ENCODE measurements around the gene RNF222.
"Not testable (repeated sequence)": the region's sequence is repeated elsewhere in the genome, so short reads cannot be mapped to it uniquely, and the experiment has no call there.

RNF222 gene

GRCh38 chr17:8409966-8410882 lies 12.6 kb upstream of the RNF222 start:
- peak; percentile 38 for DNase-seq

DNA sequence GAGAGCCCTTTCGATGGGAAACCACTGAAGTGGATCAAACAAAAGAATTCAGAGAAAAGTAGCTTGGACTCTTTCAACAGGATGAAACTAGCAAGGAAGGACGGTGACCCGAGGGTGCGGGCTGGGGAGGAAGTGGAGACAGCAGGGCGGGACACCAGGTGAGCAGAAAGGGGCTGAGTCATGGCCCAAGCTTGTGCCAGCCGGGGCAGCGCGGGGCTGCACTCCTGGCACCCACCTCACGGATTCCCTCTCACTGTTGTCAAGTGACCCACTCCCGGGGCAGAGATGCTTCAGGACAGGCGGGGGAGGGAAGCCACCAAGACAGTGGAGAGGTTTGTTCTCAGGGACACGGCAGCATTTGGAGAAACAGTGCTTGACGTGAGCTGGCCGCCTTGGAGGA lies 10.7 kb upstream of the RNF222 start:
- DNase-seq = no peak

GRCh38 chr17:8406174-8406573 lies 8.5 kb upstream of the RNF222 start:
- no peak for DNase-seq

DNA sequence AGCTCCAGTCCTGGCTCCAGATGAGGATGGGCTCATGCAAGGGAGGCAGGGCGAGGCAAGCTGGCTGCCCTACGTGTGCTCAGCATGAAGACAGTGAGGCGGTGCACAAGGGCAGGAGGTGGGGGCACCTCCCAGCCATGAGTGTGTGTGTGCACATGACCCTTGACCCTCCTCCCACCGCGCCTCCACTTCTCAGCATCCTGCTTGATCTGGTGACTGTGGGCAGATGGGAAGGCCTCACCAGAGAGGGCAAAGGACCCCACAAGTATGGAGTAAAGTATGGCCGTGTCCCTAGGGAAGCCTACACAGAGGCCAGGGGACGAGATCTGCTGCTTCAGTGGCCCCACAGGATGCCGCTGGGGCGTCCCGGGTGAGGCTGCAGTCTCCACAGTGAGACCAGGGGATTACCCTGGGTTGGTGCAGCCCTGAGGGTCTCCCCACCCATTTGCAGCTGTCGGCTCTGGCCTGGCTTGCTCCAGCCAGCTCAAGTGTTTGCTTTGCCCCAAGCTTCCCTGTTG lies 7.9 kb upstream of the RNF222 start:
- no peak for DNase-seq

DNA sequence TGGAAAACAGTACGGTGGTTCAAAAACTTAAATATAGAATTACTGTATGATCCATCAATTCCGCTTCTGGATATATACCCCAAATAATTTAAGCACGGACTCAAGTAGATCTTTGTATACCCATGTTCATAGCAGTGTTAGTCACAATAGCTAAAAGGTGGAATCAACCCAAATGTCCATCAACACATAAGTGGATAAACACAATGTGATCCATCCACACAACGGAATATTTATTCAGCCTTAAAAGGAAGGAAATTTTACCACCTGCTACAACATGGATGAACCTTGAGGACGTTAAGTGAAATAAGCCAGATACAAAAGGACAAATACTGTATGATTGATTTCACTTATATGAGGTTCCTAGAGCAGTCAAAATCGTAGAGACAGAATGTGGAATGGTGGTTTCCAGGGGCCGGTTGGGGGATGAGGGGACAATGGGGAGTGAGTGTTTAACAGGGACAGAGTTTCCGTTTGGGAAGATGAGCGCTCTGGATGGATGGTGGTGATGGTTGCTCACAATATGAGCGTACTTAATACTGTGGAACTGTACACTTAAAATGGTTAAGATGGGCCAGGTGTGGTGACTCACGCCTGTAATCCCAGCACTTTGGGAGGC lies 5.4 kb upstream of the RNF222 start:
- DNase-seq = no peak

DNA sequence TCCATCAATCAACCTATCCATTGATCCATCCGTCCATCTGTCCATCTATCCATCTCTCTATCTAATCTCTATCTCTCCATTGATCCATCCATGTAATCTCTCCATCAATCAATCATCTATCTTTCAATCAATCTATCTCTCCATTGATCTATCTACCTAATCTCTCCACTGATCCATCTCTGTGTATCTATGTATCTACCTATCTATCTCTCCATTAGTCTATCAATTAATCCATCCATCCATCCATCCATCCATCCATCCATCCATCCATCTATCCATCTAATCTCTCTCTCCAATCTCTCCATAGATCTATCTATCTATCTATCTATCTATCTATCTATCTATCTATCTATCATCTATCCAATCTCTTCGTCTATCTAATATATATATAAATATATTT lies 3.5 kb upstream of the RNF222 start:
- DNase-seq = no peak

DNA sequence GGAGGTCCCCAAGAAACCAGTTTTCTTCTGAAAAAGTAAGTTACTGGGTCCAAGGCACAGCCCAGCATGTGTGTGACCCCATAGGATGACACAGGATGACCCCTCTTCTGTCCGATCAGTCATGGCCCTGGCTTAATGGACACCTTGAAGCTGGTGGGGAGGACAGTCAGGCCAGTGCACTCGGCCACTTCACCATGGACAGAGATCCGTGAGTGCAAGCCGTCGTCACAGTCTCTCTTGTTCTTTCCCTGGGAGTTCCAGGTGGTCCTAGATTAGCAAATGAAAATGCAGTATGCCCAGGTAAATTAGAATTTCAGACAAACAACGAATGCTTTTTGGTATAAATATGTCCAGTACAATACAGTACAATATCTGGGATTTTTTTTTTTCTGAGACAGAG lies 1.4 kb upstream of the RNF222 start:
- no peak for DNase-seq

- not testable (repeated sequence) for DNase-seq
Observed at GRCh38 chr17:8394497-8394896, 3.1 kb downstream of the RNF222 start.

DNA sequence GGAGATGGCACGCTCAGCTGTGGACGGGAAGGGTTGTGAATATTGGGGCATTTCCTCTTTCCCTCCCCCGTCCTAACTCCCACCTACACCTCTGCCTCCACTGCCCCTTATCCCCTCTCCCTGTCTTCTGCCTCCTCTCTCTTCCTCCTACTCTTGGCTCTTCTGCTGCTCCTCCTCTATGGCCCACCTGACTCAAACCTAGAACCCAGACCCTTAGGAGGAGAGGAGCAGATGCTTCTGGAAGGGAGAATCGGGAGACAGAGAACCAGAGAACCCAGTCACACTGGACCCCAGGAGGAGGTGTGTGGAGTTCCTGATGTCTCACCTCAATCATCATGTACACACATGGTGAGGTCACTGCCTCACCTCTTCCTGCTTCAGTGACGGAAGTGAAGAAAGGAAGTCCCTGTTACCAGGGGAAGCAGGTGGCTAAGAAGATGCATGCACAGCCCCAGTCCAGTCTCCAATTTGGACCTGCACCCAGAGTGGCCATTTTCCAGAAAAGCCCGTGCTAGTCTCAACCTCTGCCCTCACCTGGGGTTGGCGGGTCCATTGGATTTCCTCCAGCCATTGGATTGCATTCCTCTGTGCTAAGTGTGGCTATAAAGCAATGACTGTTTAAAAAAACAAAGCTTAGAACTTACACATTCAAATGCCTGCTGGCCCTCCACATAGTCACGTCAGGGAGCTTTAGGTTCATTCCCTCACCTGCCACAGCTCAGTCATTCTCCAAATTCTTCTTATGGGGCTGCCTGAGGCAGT lies 4.0 kb downstream of the RNF222 start:
- DNase-seq = no peak

DNA sequence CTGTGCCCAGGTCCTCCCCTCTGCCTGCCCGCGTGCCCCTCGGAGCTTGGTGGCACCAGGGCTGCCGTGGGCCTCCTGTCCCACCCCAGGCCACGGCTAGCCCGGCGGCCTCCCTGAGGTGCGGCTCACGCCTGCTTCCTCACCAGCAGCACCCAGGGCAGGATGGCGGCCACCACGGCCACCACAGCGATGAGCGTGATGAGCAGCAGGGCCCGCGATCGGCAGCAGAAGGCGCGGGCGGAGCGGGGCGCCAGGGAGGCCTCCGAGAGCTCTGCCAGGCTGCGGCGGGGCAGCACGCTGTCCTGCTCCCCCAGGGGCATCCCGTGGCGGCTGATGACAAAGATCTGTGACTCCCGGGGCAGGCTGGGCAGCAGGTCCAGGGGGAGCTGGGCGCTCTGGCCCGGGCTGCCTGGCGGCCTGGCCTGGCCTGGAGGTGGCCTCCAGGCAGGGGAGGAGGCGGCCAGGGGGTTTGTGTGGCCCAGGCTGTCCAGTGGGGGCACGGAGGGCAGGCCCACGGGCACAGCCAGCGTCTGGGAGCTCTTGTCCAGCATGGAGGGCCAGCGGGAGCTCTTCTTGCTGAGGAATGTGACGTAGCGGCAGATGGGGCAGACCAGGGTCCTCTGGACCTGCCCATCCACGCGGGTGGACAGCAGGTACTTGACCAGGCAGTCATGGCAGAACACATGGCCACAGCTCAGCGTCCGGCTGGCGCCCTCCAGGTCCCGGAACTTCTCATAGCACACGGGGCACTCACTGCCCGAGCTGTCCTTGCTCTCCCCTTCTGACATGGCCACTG lies 4.8 kb downstream of the RNF222 start:
- no peak for DNase-seq

DNA sequence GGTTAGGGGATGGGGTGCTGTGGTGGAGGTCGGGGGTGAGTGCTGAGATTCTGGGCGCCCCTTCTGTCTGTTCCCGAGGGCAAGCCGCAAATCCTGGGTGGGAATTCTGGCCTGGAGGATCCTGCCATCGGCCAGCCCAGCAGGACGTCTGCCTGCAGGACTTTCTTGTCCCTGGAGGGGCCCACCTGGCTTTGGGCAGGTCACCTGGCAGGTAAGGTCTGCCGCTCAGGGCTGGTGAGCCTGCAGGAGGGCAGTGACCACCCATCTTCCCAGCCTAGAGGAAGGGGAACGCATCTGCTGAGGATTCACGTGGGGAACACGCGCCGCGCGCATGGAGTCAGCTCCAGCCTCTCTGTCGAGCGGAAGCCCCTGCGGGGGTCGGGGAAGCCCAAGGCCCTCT lies 5.4 kb downstream of the RNF222 start:
- DNase-seq = no peak

GRCh38 chr17:8391711-8392110 lies 5.9 kb downstream of the RNF222 start:
- DNase-seq = no peak

DNA sequence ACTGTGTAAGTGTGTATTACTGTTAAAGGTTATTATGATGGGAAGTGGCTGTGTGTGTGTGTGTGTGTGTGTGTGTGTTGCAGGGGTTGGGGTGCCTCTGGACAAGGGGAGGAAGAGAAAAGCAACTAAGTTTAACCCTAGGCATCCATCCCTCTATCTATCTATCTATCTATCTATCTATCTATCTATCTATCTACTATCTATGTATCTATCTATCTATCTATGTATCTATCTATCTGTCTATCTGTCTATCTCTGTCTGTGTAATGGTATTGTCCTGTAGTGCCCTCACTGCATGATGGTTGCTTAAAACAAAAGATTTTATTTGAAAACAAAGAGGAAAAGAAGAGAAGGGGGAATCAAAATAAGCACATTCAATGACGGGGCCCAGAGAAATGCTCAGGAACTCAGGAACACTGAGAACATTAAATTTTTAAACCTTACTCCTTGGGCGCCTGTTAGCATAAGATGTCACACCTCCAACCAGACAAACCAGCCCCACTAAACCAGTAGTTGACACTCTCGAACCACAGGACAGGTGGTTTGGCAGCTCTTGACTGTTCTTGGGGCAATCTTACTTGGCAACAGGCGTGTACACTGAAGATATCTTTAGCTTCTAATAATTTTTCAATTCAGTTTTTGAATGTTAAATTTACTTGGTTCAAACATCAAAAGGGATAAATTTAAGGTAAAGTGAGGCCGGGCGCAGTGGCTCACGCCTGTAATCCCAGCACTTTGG lies 9.5 kb downstream of the RNF222 start:
- no peak for DNase-seq

- DNase-seq = no peak
Observed at GRCh38 chr17:8386841-8387240, 10.8 kb downstream of the RNF222 start.

DNA sequence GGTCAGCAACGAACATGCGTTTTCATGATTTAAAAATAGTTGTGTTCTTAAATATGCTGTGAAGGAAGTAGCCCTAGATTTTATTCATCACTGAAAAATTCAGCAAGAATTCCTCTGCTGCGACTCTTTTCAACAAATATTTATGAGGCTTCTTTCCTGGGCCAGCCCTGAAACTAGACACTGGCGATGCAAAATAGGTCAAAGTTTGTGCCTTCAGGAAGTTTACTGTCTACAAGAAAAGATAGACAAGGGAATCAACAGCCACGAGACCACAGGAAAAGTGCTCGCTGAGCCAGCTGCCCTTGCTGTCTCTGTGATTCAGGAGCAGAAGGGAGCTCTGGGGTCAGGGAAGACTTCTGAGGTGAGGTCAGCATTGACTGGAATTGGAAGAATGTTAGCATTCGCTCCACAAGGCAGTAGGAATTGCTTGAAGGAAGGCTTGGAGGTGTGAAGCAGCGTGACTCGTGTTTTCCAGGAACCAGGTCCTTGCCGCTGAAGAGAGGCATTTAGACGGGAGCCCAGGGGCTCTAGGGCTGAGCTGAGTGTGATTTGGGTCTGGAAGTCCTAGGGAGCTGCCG lies 12.7 kb downstream of the RNF222 start:
- DNase-seq = no peak

DNA sequence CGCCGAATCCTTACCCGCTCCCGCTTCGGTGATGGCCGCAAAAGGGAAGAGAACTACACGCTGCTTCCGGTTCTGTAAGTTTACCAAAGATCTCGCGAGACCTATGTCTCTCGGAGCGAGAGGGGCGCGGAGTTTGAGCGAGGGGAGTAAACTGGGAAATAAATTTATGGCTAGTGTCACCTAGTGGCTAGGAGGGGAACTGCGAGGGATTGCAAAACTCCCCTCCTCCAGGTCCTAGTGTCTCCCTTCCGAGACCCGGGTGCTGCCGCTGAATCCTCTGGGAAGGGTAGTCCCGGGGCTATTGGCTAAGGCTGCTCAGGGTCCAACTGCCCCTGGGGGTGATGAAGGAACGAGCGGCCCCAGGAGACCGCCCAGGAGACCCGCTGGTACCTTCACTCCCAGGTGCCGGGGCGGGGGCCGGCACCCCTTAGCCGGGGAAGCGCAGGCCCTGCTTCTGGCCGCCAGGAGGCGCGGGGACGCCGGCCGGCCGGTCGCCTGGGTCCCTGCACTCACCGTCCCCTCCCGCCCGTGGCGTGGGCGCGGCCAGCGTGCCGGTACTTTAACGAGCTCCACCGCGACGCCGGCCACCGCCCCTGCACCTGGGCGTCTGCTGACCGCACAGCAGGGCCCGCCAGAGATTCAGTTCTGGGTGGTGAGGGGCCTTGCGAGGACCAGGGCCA lies 14.3 kb downstream of the RNF222 start, which contains the start of gene RPL26:
TSS of gene RPL26 (minus strand) at position 51 of the 680 bp plus-strand sequence. CDS start 883 bp downstream, outside the sequence.
- peak; percentile 67 for DNase-seq

DNA sequence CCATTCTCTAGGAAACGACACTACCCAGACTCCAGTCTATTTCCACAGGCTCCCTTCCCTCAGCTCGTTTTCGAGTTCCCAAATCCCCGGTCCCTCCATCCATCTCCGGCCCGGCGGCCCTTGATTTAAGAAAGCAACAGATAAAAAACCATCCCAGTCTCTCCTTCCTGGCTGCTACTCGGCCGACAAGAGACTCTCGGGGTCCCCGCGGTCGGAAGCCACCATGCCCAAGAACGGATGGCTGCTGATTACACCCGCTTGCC lies 14.8 kb downstream of the RNF222 start:
- DNase-seq = no peak

- no peak for DNase-seq
Observed at GRCh38 chr17:8382052-8382879, 15.4 kb downstream of the RNF222 start.

GRCh38 chr17:8380049-8380448 lies 17.6 kb downstream of the RNF222 start:
- DNase-seq = no peak

- not testable (repeated sequence) for DNase-seq
Observed at GRCh38 chr17:8378117-8378516, 19.5 kb downstream of the RNF222 start.

All from NCI-H2081 treated with DMSO at 0.1 percent for 48 hours (cell line).